Dermis blood vessel endothelial cell (primary cell): ENCODE results near the gene DYNLT5. TPM values are rescaled to one million over a fixed set of nuclear protein-coding genes. Genes with fewer than 3 reads are reported as not detected.
"Not testable (repeated sequence)": the region's sequence is repeated elsewhere in the genome, so short reads cannot be mapped to it uniquely, and the experiment has no call there.

Experiments used
- DNase-seq: peaks from one replicate; pipeline ENCODE4 v3.0.0; 2010
- total RNA-seq: library from RNA; depleted of rRNA; stranded (reverse); fragments of >200 nt; gene quantifications from 2 replicates; pipeline ENCODE4 v1.2.3, GENCODE V29; 2014

Gene DYNLT5
- total RNA-seq, result 1.1 and 3.9 TPM in 2 replicates

GRCh38 chr1:66752000-66752592 is at the start of gene DYNLT5:
DYNLT5 (plus strand) TSS chr1:66752459; CDS start chr1:66754659, 2,200 bp downstream.
- peak; percentile 84 for DNase-seq

- no peak for DNase-seq
Measured at GRCh38 chr1:66704177-66704875, 47.9 kb upstream of the DYNLT5 start.

- peak; percentile 13 for DNase-seq
Measured at GRCh38 chr1:66705110-66705509, 47.1 kb upstream of the DYNLT5 start.

- peak; percentile 34 for DNase-seq
Measured at GRCh38 chr1:66711420-66711819, 40.8 kb upstream of the DYNLT5 start.

- no peak for DNase-seq
Measured at GRCh38 chr1:66712839-66713238, 39.4 kb upstream of the DYNLT5 start.

- DNase-seq, result no peak
Measured at GRCh38 chr1:66723985-66724384, 28.3 kb upstream of the DYNLT5 start.

DNA sequence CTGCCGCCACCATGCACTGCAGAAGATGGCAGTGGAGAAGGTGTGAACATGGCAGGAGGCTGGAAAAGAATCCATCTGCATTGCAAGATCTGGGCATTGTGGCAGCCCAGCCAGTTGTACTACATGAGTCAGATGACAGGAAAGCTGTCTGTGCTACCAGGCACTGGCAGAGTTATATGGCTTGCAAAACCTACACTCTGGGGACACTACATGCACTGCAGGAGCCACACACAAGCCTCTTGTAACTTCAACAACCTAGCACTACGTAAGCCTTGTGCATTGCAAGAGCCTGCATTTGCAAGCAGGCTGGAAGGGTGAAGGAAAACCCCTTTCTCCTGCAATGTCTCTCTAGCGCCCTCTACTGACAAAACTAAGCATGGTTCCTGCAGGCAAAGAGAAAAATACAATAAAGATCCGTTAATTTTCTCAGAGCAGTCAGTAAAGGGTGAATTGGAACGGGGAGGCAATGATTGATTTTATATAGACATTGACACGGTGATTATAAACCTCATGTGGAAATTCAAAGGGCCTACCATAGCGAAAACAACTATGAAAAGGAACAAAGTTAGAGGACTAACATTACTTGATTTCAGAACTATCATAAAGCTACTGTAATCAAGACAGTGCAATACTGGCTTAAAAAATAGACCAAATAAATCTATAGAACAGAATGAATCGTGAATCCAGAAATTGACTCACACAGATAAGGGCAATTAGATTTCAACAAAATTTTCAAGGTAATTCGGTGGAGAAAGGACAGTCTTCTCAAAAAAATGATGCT is 26.2 kb upstream of the DYNLT5 start:
- peak; percentile 86 for DNase-seq

DNA sequence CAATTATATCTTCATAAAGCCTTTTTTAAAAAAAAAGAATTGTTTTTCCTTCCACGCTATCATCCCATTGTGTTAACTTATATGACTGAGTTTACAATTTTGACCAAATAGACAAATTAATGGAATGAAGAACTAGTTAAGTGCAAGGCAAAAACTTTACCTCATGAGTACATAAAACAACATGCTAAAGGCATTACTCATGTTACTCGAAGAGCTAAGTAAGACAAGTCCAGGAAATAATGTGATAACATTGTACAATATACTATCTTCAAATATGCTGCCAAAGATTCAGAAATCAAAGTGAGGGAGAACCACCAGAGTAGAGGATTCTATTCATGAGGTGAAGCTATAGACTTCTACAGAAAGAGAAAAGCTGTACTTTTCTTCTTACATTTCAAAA is 24.2 kb upstream of the DYNLT5 start:
- DNase-seq, result peak; percentile 32

- DNase-seq, result peak; percentile 67
Measured at GRCh38 chr1:66728716-66729115, 23.5 kb upstream of the DYNLT5 start.

- peak; percentile 95 for DNase-seq
Measured at GRCh38 chr1:66729119-66729518, 23.1 kb upstream of the DYNLT5 start.

DNA sequence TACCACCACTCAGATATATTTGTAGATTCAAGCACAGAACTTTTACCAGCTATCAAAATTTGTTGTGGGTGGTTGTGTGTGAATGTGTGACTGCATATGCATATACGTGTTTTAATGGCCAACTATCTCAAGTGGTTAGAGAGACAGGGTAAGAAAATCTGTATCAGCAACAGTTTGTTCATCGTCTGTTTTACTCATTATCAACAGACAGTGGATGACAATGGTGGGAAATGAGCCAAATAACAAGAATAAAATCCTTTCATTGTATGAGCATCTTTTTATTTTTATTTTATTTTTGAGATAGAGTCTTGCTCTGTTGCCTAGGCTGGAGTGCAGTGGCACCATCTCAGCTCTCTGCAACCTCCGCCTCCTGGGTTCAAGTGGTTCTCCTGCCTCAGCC is 22.7 kb upstream of the DYNLT5 start:
- DNase-seq, result peak; percentile 74

- no peak for DNase-seq
Measured at GRCh38 chr1:66730462-66730861, 21.8 kb upstream of the DYNLT5 start.

- no peak for DNase-seq
Measured at GRCh38 chr1:66731170-66731865, 20.9 kb upstream of the DYNLT5 start.

DNA sequence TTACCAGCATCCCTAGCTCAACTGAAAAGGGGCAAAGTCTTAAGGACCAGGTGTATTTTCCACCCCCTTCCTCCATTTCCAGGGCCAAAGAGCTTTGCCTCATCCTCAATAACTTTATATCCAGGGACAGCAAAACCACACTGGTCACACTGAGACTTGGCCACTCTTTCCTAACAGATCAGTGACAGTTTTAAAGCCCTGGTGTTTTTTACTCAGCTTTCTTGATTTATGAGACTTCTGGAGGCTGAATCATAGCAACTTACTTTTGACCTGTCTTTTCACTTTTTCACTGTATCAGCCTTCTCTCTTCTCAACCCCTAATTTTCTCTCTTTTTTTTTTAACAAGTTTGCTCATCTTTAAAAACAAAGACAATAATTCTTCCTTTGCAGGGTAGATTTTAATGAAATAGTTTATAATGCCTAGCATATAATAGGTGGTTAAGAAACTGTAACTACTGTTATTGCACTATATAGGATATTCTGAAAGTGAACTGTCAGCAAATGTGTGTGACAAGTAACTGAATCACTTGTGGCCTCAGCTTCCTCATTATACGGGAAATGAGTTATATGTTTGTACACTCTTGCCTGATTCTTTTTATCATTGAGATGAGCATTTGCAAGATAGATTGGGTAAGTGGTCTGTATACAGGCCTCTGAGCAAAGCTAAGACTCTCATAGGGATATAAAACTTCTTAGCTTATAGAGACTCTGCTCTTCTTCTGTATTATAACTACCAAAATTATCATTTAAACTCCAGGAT is 19.7 kb upstream of the DYNLT5 start:
- peak; percentile 35 for DNase-seq

DNA sequence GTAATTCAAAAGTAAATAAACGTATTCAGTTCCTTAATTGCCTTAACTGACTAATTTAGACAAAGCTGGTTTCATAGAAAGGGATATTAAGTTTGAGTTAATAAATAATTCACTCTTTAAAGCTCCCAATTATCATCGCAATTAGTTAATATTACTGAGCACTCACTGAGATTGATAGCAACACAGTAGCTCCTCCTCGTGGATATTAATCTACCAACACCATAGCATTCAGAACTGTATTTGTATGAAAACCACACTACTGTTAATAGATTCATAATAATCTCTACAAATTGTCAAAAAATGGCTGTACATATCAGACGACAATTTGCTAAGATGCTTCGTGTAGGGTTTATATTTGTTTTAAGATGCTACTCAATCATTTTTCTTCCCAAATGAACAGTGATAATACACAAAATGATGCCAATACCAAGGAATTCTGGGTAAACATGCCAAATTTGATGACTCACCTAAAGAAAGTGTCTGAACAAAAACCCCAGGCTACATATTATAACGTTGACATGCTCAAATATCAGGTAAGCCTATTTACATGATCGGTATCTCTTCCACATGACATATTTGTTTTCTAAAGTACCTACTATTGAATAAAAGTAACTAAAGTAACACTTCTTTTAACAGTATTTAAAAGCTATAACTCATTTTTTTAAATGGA is 18.8 kb upstream of the DYNLT5 start:
- DNase-seq, result peak; percentile 35

GRCh38 chr1:66734531-66734930 is 17.7 kb upstream of the DYNLT5 start:
- not testable (repeated sequence) for DNase-seq

GRCh38 chr1:66737836-66738235 is 14.4 kb upstream of the DYNLT5 start:
- no peak for DNase-seq

GRCh38 chr1:66739401-66740157 is 12.7 kb upstream of the DYNLT5 start:
- DNase-seq, result no peak

- no peak for DNase-seq
Measured at GRCh38 chr1:66745451-66745850, 6.8 kb upstream of the DYNLT5 start.

DNA sequence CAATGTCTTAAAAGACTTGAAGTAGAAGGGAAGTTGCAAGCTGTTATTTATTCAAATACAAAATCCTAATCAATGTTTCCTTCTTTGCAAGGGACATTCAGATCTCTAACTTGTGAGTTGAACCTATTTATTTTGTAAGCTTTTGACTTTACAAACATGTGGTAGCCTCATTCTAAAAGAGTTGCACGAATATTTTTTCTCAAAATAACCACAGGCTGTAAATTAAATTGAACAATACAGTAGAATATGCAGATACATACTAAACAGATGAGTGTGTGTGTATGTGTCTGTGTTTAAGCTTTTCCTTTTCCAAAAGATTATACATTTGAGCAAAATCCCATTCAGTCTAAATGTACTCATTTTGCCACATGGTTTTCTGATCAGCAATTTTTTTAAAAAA is 4.8 kb upstream of the DYNLT5 start:
- no peak for DNase-seq

DNA sequence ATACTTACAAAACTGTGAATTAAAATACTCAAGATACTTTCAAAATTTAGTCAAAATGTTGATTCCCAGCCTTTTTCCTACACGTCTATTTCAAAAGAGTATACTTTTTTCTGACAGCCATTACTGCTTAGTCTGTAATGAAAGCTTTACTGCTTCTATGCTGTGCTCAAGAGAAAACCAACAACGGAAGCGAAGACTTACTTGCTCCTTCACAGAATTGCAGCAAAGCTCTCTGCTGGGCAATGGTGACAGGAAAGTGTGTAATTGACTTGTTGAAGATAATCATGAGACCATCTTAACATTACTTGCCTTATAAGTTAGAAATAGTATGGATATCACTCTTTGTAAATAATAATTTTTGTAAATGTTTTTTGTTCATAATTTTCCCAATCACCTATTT is 1.7 kb upstream of the DYNLT5 start:
- DNase-seq, result no peak
